Tibial nerve (tissue), 3 donors: Measurements from ENCODE around the gene MCRIP1.

Experiments used
- CTCF ChIP-seq, 5 experiments: fragments of 200-600 bp in 3 of 5; fragments of 450-650 bp in 2 of 5; sonication (generic) in 3 of 5; IDR thresholded peaks; one replicate each; pipeline ENCODE4 v1.5.1; 2016 to 2019; ENCODE audit warnings: antibody characterized with exemption in 5 of 5, mild to moderate bottlenecking in 3 of 5, moderate library complexity in 2 of 5
- POLR2A ChIP-seq, 2 donors: fragments of 450-650 bp; IDR thresholded peaks; one replicate each; pipeline ENCODE4 v1.6.1; 2017; ENCODE audit warnings: antibody characterized with exemption in 2 of 2, mild to moderate bottlenecking in 2 of 2, moderate library complexity in 2 of 2

- TF ChIP-seq CTCF (IDR thresholded peaks at IDR 0.05): no peak
- TF ChIP-seq POLR2A (IDR thresholded peaks at IDR 0.05): no peak
Observed at GRCh38 chr17:81808778-81809555, 24.1 kb downstream of the MCRIP1 start.
